NB4 (cell line): ENCODE measurements around the gene PSMC1.

Experiments
- DNase-seq: peaks from one replicate; pipeline ENCODE4 v3.0.0; 2010; ENCODE audit warnings: low read depth
- H3K4me3 ChIP-seq: one replicate; pipeline ENCODE4 v1.5.1; 2011; ENCODE audit warnings: mild to moderate bottlenecking, low read depth, low read length, moderate library complexity
- CTCF ChIP-seq: IDR thresholded peaks from one replicate; pipeline ENCODE4 v1.5.1; 2012; ENCODE audit warnings: low read depth, low read length
- MAX ChIP-seq: IDR thresholded peaks from 2 replicates; pipeline ENCODE4 v1.6.1; 2011; ENCODE audit warnings: low read depth, low read length
- MYC ChIP-seq: IDR thresholded peaks from 2 replicates; pipeline ENCODE4 v1.6.1; 2011; ENCODE audit warnings: low read depth, low read length
- POLR2A ChIP-seq: IDR thresholded peaks from 2 replicates; pipeline ENCODE4 v1.6.1; 2011; ENCODE audit warnings: mild to moderate bottlenecking; ENCODE audit not compliant: insufficient read length; ENCODE audit errors: extremely low read depth

PSMC1 gene

GRCh38 chr14:90278199-90279175, 22.1 kb downstream of the PSMC1 start:
- DNase-seq, result no peak
- H3K4me3 ChIP-seq, result no peak overlapping the region
- TF ChIP-seq MAX (no peak), MYC (no peak), CTCF (no peak)

GRCh38 chr14:90280096-90280495, 23.7 kb downstream of the PSMC1 start:
- TF ChIP-seq POLR2A (no peak), MYC (no peak), MAX (no peak), CTCF (no peak)
- no peak for DNase-seq
- H3K4me3 ChIP-seq, result no peak overlapping the region

- peak; percentile 41 for DNase-seq
- TF ChIP-seq CTCF, result no peak
- no peak for TF ChIP-seq MAX
- TF ChIP-seq POLR2A, result no peak
- no peak for TF ChIP-seq MYC
- H3K4me3 ChIP-seq, result no peak overlapping the region
These were observed 24.9 kb downstream of the PSMC1 start for GRCh38 chr14:90281261-90281660.

- TF ChIP-seq POLR2A (no peak), MAX (no peak), CTCF (no peak), MYC (no peak)
- no peak overlapping the region for H3K4me3 ChIP-seq
- no peak for DNase-seq
These were observed 25.4 kb downstream of the PSMC1 start for GRCh38 chr14:90281756-90282155.

- no peak for DNase-seq
- TF ChIP-seq MYC (no peak), CTCF (no peak), MAX (no peak), POLR2A (no peak)
- no peak overlapping the region for H3K4me3 ChIP-seq
These were observed 31.4 kb downstream of the PSMC1 start for GRCh38 chr14:90287791-90288190.
